Neural cell (in vitro differentiated cells): ENCODE data around the gene HELZ. TPM values are rescaled to one million over a fixed set of nuclear protein-coding genes. Genes with fewer than 3 reads are reported as not detected.

Experiments used
- H2AFZ ChIP-seq: fragments of 200-600, 300-800 bp; sonication (generic), shearing (Covaris generic); 2 replicates; pipeline ENCODE4 v1.6.0; 2014; ENCODE audit warnings: low read depth, mild to moderate bottlenecking, antibody characterized with exemption, low read length, moderate library complexity
- H3F3A ChIP-seq: fragments of 200-600 bp; shearing (Covaris generic); 2 replicates; pipeline ENCODE4 v1.6.1; 2016; ENCODE audit warnings: mild to moderate bottlenecking, moderate library complexity, mixed read lengths, antibody characterized with exemption, low read length; ENCODE audit not compliant: insufficient read depth, poor library complexity, severe bottlenecking
- H3K27ac ChIP-seq: fragments of 200-600, 300-800 bp; sonication (generic), shearing (Covaris generic); 2 replicates; pipeline ENCODE4 v1.5.1; 2014; ENCODE audit warnings: mild to moderate bottlenecking, low read length, moderate library complexity
- H3K27me3 ChIP-seq: fragments of 300-800, 200-600 bp; sonication (generic), shearing (Covaris generic); 2 replicates; pipeline ENCODE4 v1.6.0; 2014; ENCODE audit warnings: mild to moderate bottlenecking, low read depth, low read length, moderate library complexity; ENCODE audit not compliant: insufficient read depth
- H3K36me3 ChIP-seq: fragments of 300-800, 200-600 bp; sonication (generic), shearing (Covaris generic); 2 replicates; pipeline ENCODE4 v1.5.1; 2014; ENCODE audit warnings: mild to moderate bottlenecking, antibody characterized with exemption, low read length, moderate library complexity; ENCODE audit not compliant: insufficient read depth
- H3K4me2 ChIP-seq: fragments of 300-800, 200-600 bp; sonication (generic), shearing (Covaris generic); 2 replicates; pipeline ENCODE4 v1.6.0; 2014; ENCODE audit warnings: mild to moderate bottlenecking, low read length
- H3K4me3 ChIP-seq: fragments of 300-800, 200-600 bp; sonication (generic), shearing (Covaris generic); 2 replicates; pipeline ENCODE4 v1.5.1; 2014; ENCODE audit warnings: mild to moderate bottlenecking, low read length, moderate library complexity
- H3K79me2 ChIP-seq: fragments of 200-600 bp; shearing (Covaris generic); replicated peaks from 2 replicates; pipeline ENCODE4 v1.6.0; 2014; ENCODE audit warnings: mild to moderate bottlenecking, low read length, moderate library complexity; ENCODE audit not compliant: insufficient read depth
- H3K9ac ChIP-seq: fragments of 300-800, 200-600 bp; sonication (generic), shearing (Covaris generic); 2 replicates; pipeline ENCODE4 v1.6.1; 2016; ENCODE audit warnings: mild to moderate bottlenecking, low read length, mixed read lengths
- H3K9me2 ChIP-seq: fragments of 200-600 bp; shearing (Covaris generic); 2 replicates; pipeline ENCODE4 v1.6.1; 2016; ENCODE audit warnings: mild to moderate bottlenecking, low read length, mixed read lengths; ENCODE audit not compliant: insufficient read depth
- H3K9me3 ChIP-seq: fragments of 200-600, 300-800 bp; sonication (generic), shearing (Covaris generic); 2 replicates; pipeline ENCODE4 v1.6.1; 2016; ENCODE audit warnings: mild to moderate bottlenecking, mixed run types, low read length, moderate library complexity, mixed read lengths
- H4K20me1 ChIP-seq: fragments of 200-600 bp; shearing (Covaris generic); 2 replicates; pipeline ENCODE4 v1.6.1; 2016; ENCODE audit warnings: mild to moderate bottlenecking, mixed run types; ENCODE audit not compliant: insufficient read depth
- CTCF ChIP-seq: fragments of 450-650 bp; IDR thresholded peaks from 2 replicates; pipeline ENCODE4 v1.5.1; 2014; ENCODE audit warnings: antibody characterized with exemption, mild to moderate bottlenecking, moderate library complexity; ENCODE audit not compliant: poor library complexity, severe bottlenecking
- EP300 ChIP-seq: fragments of 450-650 bp; conservative IDR thresholded peaks from 2 replicates; pipeline ENCODE4 v1.6.1; 2014; ENCODE audit warnings: antibody characterized with exemption, mild to moderate bottlenecking, moderate library complexity; ENCODE audit not compliant: poor library complexity, severe bottlenecking
- EZH2 ChIP-seq: fragments of 200-600, 300-800 bp; shearing (Covaris generic), sonication (generic); IDR thresholded peaks from 2 replicates; pipeline ENCODE4 v1.6.1; 2014; ENCODE audit warnings: antibody characterized with exemption, low read length, borderline replicate concordance, mild to moderate bottlenecking; ENCODE audit not compliant: insufficient read depth, poor library complexity, severe bottlenecking
- MXI1 ChIP-seq: fragments of 450-650 bp; conservative IDR thresholded peaks from 2 replicates; pipeline ENCODE4 v1.6.1; 2014; ENCODE audit warnings: antibody characterized with exemption, mild to moderate bottlenecking; ENCODE audit not compliant: poor library complexity, severe bottlenecking
- POLR2AphosphoS5 ChIP-seq: IDR thresholded peaks from 2 replicates; pipeline ENCODE4 v1.6.1; 2012
- RAD21 ChIP-seq: fragments of 450-650 bp; conservative IDR thresholded peaks from 2 replicates; pipeline ENCODE4 v1.6.1; 2014; ENCODE audit warnings: antibody characterized with exemption, mild to moderate bottlenecking, moderate library complexity
- SMC3 ChIP-seq: fragments of 450-650 bp; conservative IDR thresholded peaks from 2 replicates; pipeline ENCODE4 v1.6.1; 2014; ENCODE audit warnings: antibody characterized with exemption, mild to moderate bottlenecking, moderate library complexity; ENCODE audit not compliant: poor library complexity
- TAF1 ChIP-seq: IDR thresholded peaks from 2 replicates; pipeline ENCODE4 v1.6.1; 2012; ENCODE audit warnings: low read depth
- polyA plus RNA-seq: library from polyadenylated mRNA; depleted of rRNA; stranded (reverse); fragments of >200 nt; gene quantifications from 2 replicates; pipeline ENCODE4 v1.2.3, GENCODE V29; 2014
- TF ChIP-seq, protein P1 (sequence below): IDR thresholded peaks from 2 replicates; pipeline ENCODE4 v1.6.1; 2012; ENCODE audit warnings: borderline replicate concordance

Gene HELZ
- polyA plus RNA-seq, 1 donor from 2014 or later: 11.7 TPM

GRCh38 chr17:67098006-67098405, 147.0 kb downstream of the HELZ start:
- TF ChIP-seq, protein P1, sequence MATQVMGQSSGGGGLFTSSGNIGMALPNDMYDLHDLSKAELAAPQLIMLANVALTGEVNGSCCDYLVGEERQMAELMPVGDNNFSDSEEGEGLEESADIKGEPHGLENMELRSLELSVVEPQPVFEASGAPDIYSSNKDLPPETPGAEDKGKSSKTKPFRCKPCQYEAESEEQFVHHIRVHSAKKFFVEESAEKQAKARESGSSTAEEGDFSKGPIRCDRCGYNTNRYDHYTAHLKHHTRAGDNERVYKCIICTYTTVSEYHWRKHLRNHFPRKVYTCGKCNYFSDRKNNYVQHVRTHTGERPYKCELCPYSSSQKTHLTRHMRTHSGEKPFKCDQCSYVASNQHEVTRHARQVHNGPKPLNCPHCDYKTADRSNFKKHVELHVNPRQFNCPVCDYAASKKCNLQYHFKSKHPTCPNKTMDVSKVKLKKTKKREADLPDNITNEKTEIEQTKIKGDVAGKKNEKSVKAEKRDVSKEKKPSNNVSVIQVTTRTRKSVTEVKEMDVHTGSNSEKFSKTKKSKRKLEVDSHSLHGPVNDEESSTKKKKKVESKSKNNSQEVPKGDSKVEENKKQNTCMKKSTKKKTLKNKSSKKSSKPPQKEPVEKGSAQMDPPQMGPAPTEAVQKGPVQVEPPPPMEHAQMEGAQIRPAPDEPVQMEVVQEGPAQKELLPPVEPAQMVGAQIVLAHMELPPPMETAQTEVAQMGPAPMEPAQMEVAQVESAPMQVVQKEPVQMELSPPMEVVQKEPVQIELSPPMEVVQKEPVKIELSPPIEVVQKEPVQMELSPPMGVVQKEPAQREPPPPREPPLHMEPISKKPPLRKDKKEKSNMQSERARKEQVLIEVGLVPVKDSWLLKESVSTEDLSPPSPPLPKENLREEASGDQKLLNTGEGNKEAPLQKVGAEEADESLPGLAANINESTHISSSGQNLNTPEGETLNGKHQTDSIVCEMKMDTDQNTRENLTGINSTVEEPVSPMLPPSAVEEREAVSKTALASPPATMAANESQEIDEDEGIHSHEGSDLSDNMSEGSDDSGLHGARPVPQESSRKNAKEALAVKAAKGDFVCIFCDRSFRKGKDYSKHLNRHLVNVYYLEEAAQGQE: no peak
- no peak for TF ChIP-seq EZH2
- H3K79me2 ChIP-seq: no peaks in the 10 kb centered on the region
- H2AFZ ChIP-seq: no peak overlapping the region
- no peak overlapping the region for H3K4me2 ChIP-seq
- H3F3A ChIP-seq: no peaks in the 10 kb centered on the region
- no peak overlapping the region for H3K27ac ChIP-seq
- H3K36me3 ChIP-seq: peaks cover 5% of the 10 kb centered on the region
- no peaks in the 10 kb centered on the region for H3K9me2 ChIP-seq
- H3K9ac ChIP-seq: no peak overlapping the region
- H4K20me1 ChIP-seq: no peaks in the 10 kb centered on the region
- no peaks in the 10 kb centered on the region for H3K9me3 ChIP-seq
- H3K27me3 ChIP-seq: no peaks in the 10 kb centered on the region
- no peak overlapping the region for H3K4me3 ChIP-seq

- TF ChIP-seq EZH2 (no peak), TAF1 (no peak), MXI1 (no peak), CTCF (no peak), EP300 (no peak), RAD21 (no peak), SMC3 (no peak), POLR2AphosphoS5 (no peak)
- TF ChIP-seq, protein P1: no peak
- Histone ChIP-seq H3K4me3 (no peak overlapping the region), H3K9ac (no peak overlapping the region), H3K27me3 (no peaks in the 10 kb centered on the region), H4K20me1 (no peaks in the 10 kb centered on the region), H3K9me2 (no peaks in the 10 kb centered on the region), H3F3A (no peaks in the 10 kb centered on the region), H3K27ac (no peak overlapping the region), H3K9me3 (no peaks in the 10 kb centered on the region), H3K4me2 (no peak overlapping the region), H2AFZ (no peak overlapping the region), H3K36me3 (peaks cover under 1% of the 10 kb centered on the region), H3K79me2 (no peaks in the 10 kb centered on the region)
These were observed 148.4 kb downstream of the HELZ start for GRCh38 chr17:67096609-67097008.
